HUDEP-2 (cell line): ENCODE data around the gene ETNK2.
A peak's percentile ranks its signal among the peaks of the same experiment; 100 is the strongest.
"Not testable (repeated sequence)": the region's sequence is repeated elsewhere in the genome, so short reads cannot be mapped to it uniquely, and the experiment has no call there.

Experiments
- DNase-seq, 76 experiments: peaks; one replicate each; lab custom pipeline; 2025; ENCODE audit not compliant: unreplicated experiment in 76 of 76; lab: John Stamatoyannopoulos, UW

ETNK2 gene

GRCh38 chr1:204104331-204105130, 47.3 kb downstream of the ETNK2 start:
- DNase-seq = peak in 1 of 76 experiments; percentile 1

DNA sequence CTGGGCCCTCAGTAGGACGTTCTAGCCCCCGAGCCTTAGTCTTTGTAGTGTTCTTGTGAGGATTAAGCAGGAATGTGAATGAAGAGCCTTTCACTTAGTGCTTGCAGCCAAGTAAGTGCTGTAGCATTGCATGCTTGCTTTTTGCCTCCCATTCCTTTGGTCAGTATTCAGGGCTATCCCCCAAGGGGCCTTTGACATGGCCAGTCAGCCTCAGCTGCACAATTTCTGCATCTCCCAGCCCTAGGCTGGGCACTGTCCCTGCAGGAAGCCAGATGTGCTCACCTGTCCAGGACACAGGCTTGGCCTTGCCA, 48.5 kb downstream of the ETNK2 start:
- DNase-seq = no peak

GRCh38 chr1:204102739-204103430, 49.0 kb downstream of the ETNK2 start:
- DNase-seq = no peak

GRCh38 chr1:204102029-204102611, 49.7 kb downstream of the ETNK2 start:
- peak in 37 of 76 experiments; percentile 1 to 60 (median 22) for DNase-seq

GRCh38 chr1:204099754-204100153, 52.1 kb downstream of the ETNK2 start:
- not testable (repeated sequence) for DNase-seq

DNA sequence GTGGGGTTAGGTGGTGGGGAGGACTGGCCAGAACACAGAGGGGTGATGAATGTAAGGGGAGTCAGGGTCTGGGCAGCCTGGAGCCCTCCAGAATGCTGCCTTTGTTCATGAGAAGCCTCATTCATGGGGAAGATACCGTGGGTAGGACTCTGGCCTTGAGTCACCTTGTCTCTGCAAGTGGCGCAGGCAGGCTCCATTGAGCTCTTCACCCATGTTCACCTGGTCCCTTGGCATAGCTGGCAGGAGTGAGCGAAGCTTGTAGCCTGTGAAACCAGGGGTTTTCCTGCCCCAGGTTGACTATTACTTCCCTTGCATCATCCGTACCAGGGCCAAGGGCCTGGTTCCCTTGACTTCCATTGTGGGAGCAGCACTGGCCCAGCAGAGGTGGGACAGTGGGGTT, 53.2 kb downstream of the ETNK2 start:
- no peak for DNase-seq

- DNase-seq = no peak
Measured at GRCh38 chr1:204096931-204097330, 54.9 kb downstream of the ETNK2 start.

DNA sequence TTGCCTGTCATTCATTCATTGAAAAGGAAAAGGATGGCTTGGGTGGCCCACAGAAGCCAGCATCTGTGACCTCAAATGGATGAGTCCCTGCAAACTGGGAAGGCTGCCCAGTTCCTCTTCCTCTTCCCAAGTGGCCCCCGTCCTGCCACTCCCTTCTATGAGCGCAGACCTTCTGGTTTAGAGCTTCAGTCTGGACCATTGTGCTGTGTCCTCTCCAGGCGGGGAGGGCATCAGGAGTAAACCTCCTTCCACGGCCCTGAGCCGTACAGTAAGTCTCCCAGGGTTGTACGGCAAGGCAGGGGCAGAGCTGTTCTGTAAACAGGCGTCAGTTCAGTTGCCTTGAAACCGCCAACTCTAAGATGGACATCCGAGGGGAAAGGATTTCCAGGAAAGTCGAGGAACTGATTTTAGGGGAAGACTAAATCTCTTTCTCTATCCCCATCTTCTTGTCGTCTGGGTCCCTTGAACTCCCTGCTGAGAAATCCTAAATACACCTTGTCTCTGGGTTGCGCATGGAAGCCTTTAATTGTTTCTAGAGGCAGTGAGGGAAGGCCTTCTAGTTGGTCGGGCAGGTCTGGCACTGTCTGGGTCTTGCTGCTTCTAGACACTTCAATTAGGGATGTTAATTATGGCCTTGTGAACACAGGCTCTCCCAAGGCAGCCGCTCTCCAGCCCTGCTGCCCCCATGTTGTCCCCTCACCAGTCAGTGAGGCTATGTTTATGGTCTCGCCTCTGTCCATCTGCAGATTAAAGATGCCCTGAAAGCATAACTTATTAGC, 56.8 kb downstream of the ETNK2 start:
- no peak for DNase-seq

DNA sequence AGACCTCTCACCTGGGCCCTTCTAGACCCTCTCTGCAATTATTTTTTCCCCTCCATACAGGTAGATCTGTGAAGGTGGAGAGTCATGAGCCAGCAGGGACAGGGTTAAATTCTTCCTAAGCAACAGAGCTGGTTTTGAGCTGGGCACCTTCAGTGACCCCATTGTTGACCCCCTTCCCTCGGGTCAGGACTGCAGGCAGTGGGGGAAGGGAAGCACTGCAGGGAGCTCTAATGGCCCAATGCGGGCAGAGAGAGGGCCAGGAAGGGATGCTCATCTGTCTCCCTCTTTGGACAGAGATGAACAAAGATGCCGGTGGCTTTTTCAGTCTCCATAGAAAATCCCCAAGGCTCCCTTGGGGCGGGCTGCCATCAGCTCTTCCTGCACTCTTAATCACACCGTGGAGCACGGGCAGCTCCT, 57.5 kb downstream of the ETNK2 start:
- no peak for DNase-seq

- no peak for DNase-seq
Measured at GRCh38 chr1:204093781-204094180, 58.1 kb downstream of the ETNK2 start.

- no peak for DNase-seq
Measured at GRCh38 chr1:204093421-204093717, 58.5 kb downstream of the ETNK2 start.

DNA sequence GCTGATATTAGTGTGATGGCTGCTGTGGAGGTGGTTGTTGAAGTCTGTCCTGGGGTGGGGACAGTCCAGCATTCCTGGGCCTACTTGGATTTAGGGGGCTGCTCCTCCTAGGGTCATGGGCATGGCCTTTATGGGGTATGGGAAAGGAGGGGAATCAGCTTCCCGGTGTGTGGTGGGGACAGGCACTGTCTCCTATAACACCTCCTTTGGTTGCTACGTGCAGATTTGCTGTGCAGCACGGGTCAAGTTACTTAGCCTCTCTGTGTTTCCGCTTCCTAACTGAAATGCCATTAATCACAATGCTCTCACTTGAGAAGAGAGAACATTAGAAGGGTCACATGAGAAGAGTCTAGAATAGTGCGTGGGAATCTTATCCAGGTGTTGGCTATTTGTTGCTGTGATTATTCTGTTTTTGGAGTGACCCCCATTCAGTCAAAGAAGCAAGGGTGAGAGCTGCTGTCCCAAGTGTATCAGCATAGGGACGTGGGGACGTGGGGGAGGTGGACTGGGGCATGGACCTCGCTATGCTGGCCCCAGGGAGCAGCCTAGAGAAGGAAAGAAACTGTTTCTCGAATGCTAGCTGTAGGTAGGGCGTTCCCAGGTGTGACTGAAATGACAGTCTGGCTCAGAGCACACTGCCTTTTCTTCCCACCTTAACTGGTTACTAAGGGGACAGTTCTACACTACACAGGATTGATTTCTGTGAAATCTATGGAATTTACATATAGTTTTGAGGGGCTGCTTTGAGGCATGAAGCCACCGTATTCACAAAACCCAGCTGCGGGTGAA, 59.0 kb downstream of the ETNK2 start:
- DNase-seq = no peak

DNA sequence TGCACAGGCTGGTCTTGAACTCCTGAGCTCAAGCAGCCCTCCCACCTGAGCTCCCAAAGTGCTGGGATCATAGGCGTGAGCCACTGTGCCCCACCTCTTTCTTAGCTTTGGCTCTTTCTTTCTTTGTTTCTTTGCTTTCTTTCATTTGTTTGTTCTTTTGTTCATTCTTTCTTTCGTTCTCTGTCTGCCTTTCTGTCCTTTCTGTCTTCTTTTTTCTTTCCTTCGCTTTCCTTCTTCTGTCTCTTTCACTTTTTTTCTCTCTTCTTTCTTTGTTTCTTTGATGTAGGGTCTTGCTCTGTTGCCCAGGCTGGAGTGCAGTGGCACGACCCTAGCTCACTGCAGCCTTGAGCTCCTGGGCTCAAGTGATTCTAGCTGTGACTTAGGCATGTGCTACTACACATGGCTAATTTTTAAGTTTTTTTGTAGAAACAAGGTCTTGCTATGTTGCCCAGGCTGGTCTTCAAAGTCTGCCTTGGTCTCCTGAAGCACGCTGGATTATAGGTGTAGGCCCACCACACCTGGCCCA, 60.0 kb downstream of the ETNK2 start:
- DNase-seq = no peak

GRCh38 chr1:204091066-204091465, 60.8 kb downstream of the ETNK2 start:
- no peak for DNase-seq

DNA sequence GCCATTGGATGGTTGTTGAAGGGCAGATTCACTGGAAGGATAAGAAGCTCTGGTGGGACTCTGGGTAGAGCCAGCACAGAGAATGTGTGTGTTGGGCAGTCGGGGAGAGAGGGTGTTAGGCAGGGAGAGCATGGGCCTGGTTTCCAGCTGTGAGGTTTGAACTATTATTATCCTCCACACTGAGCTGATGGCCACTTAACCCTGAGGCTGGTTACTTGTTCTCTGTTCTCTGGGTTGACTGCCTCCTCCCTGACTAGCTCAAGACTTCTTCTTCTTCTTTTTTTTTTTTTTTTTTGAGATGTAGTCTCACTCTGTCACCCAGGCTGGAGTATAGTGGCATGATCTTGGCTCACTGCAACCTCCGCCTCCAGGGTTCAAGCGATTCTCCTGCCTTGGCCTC, 61.7 kb downstream of the ETNK2 start:
- not testable (repeated sequence) for DNase-seq

- DNase-seq = no peak
Measured at GRCh38 chr1:204089044-204089751, 62.6 kb downstream of the ETNK2 start.

DNA sequence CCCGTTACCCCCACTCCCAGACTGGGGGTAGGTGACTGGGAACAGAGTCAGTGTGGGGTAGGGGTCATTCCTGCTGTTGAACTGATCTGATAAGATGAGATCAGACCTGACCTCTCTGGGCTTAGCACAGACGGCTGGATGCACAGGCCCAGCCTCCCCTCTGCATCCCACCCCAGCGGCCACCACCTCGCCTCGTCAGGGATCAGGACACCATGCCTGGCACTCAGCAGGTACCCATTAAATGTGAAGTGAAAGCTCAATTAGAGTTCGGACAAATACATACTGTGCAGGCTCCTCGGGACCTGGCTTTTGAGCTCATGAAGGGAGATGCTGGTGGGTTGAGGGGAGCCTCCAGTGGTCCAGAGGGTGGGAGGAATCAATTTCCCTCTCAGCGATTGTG, 63.2 kb downstream of the ETNK2 start:
- no peak for DNase-seq

GRCh38 chr1:204087893-204088528, 63.8 kb downstream of the ETNK2 start:
- DNase-seq = no peak

DNA sequence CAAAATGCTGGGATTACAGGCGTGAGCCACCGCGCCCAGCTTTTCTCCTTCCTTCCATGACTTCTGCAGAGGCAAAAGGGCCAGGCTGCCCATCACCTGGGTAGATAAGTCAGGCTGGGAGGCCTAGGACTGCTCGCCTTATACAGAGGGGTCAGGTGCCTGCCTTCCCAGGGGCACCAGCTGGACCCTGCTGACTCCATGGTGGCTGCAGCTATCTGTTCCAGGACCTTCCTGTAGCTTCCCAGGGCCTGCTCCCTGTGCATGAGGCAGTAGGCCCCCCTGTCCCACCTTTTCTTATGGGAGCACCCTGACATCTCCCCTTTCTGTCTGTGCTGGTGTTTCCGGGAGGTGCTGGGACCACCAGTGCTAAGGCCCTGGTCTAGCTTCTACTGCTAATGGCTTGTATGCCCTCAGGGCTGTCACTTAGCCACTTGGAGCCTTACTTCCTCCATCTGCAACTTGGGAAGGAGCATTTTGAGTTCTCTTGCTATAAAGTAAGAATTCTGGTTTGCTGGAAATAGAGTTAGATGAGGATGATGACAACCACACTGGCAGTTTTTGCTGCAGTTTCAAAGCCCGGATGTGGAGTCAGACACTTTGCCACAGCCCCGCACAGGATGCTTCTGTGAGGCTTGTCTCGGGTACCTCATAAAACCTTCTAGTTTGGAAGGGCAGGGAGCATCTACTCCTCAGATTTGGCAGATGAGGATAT, 64.5 kb downstream of the ETNK2 start:
- DNase-seq = no peak
